ENCODE results near the gene EMC8. TPM values are rescaled to one million over a fixed set of nuclear protein-coding genes. Genes with fewer than 3 reads are reported as not detected.

EMC8 gene
- total and polyA plus RNA-seq, 2 of the 8 experiments (the other 6 are each of a cell fraction or from before 2014, with no cell fraction given), result 52.2 to 69.7 TPM

- H3K36me3 ChIP-seq (ENCODE audit: control insufficient read depth in 2 of 4, insufficient read depth in 4 of 4, low read length in 3 of 4), result no peaks in the 10 kb centered on the region
- no peak overlapping the region for H3K56ac ChIP-seq (replicated peaks; ENCODE audit: insufficient read length, low read depth, low read length)
- H3K23me2 ChIP-seq (ENCODE audit: low read depth, low read length), result no peaks in the 10 kb centered on the region
- H3K9ac ChIP-seq (replicated peaks in 1 of 4; ENCODE audit: extremely low read depth in 1 of 4, low read depth in 3 of 4, low read length in 3 of 4), result no peak overlapping the region
- H3K79me2 ChIP-seq (ENCODE audit: control insufficient read depth in 1 of 2, insufficient read depth in 2 of 2, low read length in 2 of 2), result no peaks in the 10 kb centered on the region
- H2BK120ac ChIP-seq (replicated peaks; ENCODE audit: low read depth, low read length), result no peak overlapping the region
- no peaks in the 10 kb centered on the region; a peak in 2 of 7 replicates for H3K27me3 ChIP-seq (replicated peaks in 1 of 4; ENCODE audit: control insufficient read depth in 3 of 4, extremely low read depth in 1 of 4, insufficient read depth in 3 of 4, low read length in 3 of 4)
- peaks cover 0 to 10% of the 10 kb centered on the region in 2 experiments; a peak in 2 of 4 replicates for H3K9me3 ChIP-seq (ENCODE audit: insufficient read depth in 2 of 2, low read depth in 1 of 2, low read length in 1 of 2)
- CTCF ChIA-PET (ENCODE audit: partially characterized antibody), result interaction anchor here (0.5 to 6.9 kb wide), 6 partner anchors 14 to 151 kb away, joined by 3 to 51 read pairs (median 4); no protein-coding TSS in a partner anchor
- H3K79me1 ChIP-seq (ENCODE audit: low read depth, low read length), result no peaks in the 10 kb centered on the region
- POLR2A ChIA-PET (ENCODE audit: partially characterized antibody), result no interaction called here
- no peak overlapping the region for H3K4me3 ChIP-seq (ENCODE audit: extremely low read depth in 1 of 4, insufficient read depth in 2 of 4, low read depth in 3 of 4, low read length in 4 of 4)
- H3K14ac ChIP-seq (ENCODE audit: insufficient read length), result no peak overlapping the region
- no peak overlapping the region for H3K4ac ChIP-seq (replicated peaks; ENCODE audit: insufficient read length, low read depth, low read length)
- 88% methylated on average over 20 of the region's 22 CpGs; no CpG with 5 or more reads in 1 of the 2 experiments for WGBS, 2 experiments (ENCODE audit: extremely low coverage in 1 of 2, insufficient coverage in 1 of 2, insufficient read length in 1 of 2, insufficient replicate concordance in 2 of 2, low coverage in 1 of 2, low lambda C conversion rate in 2 of 2, missing lambda C conversion rate in 1 of 2)
- H4K20me1 ChIP-seq (replicated peaks in 1 of 2; ENCODE audit: control insufficient read depth in 1 of 2, insufficient read depth in 2 of 2, low read length in 2 of 2), result no peaks in the 10 kb centered on the region
- no peak for FAIRE-seq
- no peak overlapping the region for H3K18ac ChIP-seq (ENCODE audit: extremely low read depth, low read length)
- no peak overlapping the region; the same call in 1 of the 2 replicates for H2BK15ac ChIP-seq (ENCODE audit: low read length)
- no peak overlapping the region for H3K4me2 ChIP-seq (ENCODE audit: insufficient read depth in 1 of 2, low read depth in 2 of 2, low read length in 2 of 2)
- no peak overlapping the region for H4K91ac ChIP-seq (replicated peaks; ENCODE audit: insufficient read length, low read length)
- H2BK20ac ChIP-seq (ENCODE audit: low read length), result no peak overlapping the region
- no peak overlapping the region for H3K27ac ChIP-seq (ENCODE audit: low read depth, low read length)
- no peak overlapping the region for H3K23ac ChIP-seq (ENCODE audit: insufficient read length)
- no peak for DNase-seq (ENCODE audit: low read depth in 1 of 2, low spot score in 2 of 2)
- H2BK5ac ChIP-seq (ENCODE audit: low read depth, low read length), result no peak overlapping the region
- no peak overlapping the region for H4K5ac ChIP-seq (ENCODE audit: insufficient read length, low read depth, low read length)
- no peak overlapping the region for H2BK12ac ChIP-seq (ENCODE audit: low read depth, low read length)
- no peak overlapping the region for H4K8ac ChIP-seq (ENCODE audit: extremely low read depth, insufficient read depth, low read length)
- H2AFZ ChIP-seq (ENCODE audit: low read length), result no peak overlapping the region
- peaks cover 0 to 2% (median 0%) of the 10 kb centered on the region in 4 experiments; a peak in 1 of 7 replicates for H3K4me1 ChIP-seq (replicated peaks in 1 of 4; ENCODE audit: control insufficient read depth in 3 of 4, insufficient read depth in 4 of 4, low read length in 3 of 4)
- H2AK5ac ChIP-seq (ENCODE audit: low read depth, low read length), result no peak overlapping the region
Measured at GRCh38 chr16:85835956-85836705, 36.8 kb upstream of the EMC8 start.

Measured in H1 (cell line).